ENCODE measurements around the gene NBPF15.
"Not testable (repeated sequence)": the region's sequence is repeated elsewhere in the genome, so short reads cannot be mapped to it uniquely, and the experiment has no call there.

Gene NBPF15

GRCh38 chr1:144461136-144461759 is at the start of gene NBPF15:
NBPF15 (minus strand) TSS chr1:144461669; CDS start chr1:144440003, 21,666 bp downstream.
- not testable (repeated sequence) for DNase-seq

GRCh38 chr1:144496429-144496828 is 35.0 kb upstream of the NBPF15 start:
- DNase-seq: not testable (repeated sequence)

- not testable (repeated sequence) for DNase-seq
Observed at GRCh38 chr1:144494130-144494529, 32.7 kb upstream of the NBPF15 start.

GRCh38 chr1:144490394-144490793 is 28.9 kb upstream of the NBPF15 start:
- not testable (repeated sequence) for DNase-seq

GRCh38 chr1:144487002-144487401 is 25.5 kb upstream of the NBPF15 start:
- not testable (repeated sequence) for DNase-seq

GRCh38 chr1:144485048-144485993 is 23.9 kb upstream of the NBPF15 start:
- DNase-seq: not testable (repeated sequence)

- DNase-seq: not testable (repeated sequence)
Observed at GRCh38 chr1:144473897-144474296, 12.4 kb upstream of the NBPF15 start.

GRCh38 chr1:144471434-144471833 is 10.0 kb upstream of the NBPF15 start:
- not testable (repeated sequence) for DNase-seq

- DNase-seq: not testable (repeated sequence)
Observed at GRCh38 chr1:144461778-144462177, 309 bp upstream of the NBPF15 start.

- not testable (repeated sequence) for DNase-seq
Observed at GRCh38 chr1:144460686-144461085, 783 bp downstream of the NBPF15 start.

GRCh38 chr1:144442402-144442801 is 19.1 kb downstream of the NBPF15 start:
- DNase-seq: not testable (repeated sequence)

- DNase-seq: not testable (repeated sequence)
Observed at GRCh38 chr1:144439737-144440136, 21.7 kb downstream of the NBPF15 start.

GRCh38 chr1:144418891-144419694 is 42.4 kb downstream of the NBPF15 start:
- peak; percentile 43 for DNase-seq

GRCh38 chr1:144413404-144414118 is 47.9 kb downstream of the NBPF15 start:
- not testable (repeated sequence) for DNase-seq

GRCh38 chr1:144412491-144413403 is 48.7 kb downstream of the NBPF15 start:
- peak; percentile 94 for DNase-seq

- DNase-seq: peak; percentile 75
Observed at GRCh38 chr1:144412068-144412471, 49.4 kb downstream of the NBPF15 start.

GRCh38 chr1:144402807-144403206 is 58.7 kb downstream of the NBPF15 start:
- not testable (repeated sequence) for DNase-seq

GRCh38 chr1:144371651-144372050 is 89.8 kb downstream of the NBPF15 start:
- not testable (repeated sequence) for DNase-seq
